Epithelial cell of proximal tubule (primary cell): ENCODE results near the gene KIF5A. TPM values are rescaled to one million over a fixed set of nuclear protein-coding genes. Genes with fewer than 3 reads are reported as not detected.
"Not testable (repeated sequence)": the region's sequence is repeated elsewhere in the genome, so short reads cannot be mapped to it uniquely, and the experiment has no call there.

Experiments used
- DNase-seq: peaks from one replicate; pipeline ENCODE4 v3.0.0-alpha.2; 2011; ENCODE audit warnings: low read depth
- H3K4me3 ChIP-seq: 2 replicates; pipeline ENCODE4 v1.5.1; 2011; ENCODE audit warnings: low read depth, mild to moderate bottlenecking, low read length
- CTCF ChIP-seq: conservative IDR thresholded peaks from 2 replicates; pipeline ENCODE4 v1.5.1; 2012; ENCODE audit warnings: low read depth, mild to moderate bottlenecking, low read length
- total RNA-seq: library from RNA; depleted of rRNA; stranded (reverse); fragments of >200 nt; gene quantifications from 2 replicates; pipeline ENCODE4 v1.2.3, GENCODE V29; 2015

Gene KIF5A
- total RNA-seq, 1 donor from 2014 or later: 0.46 TPM

- no peak overlapping the region for H3K4me3 ChIP-seq
- no peak for TF ChIP-seq CTCF
- DNase-seq: no peak
Observed at GRCh38 chr12:57552835-57553313, 3.0 kb downstream of the KIF5A start.

GRCh38 chr12:57553343-57554202 lies 3.7 kb downstream of the KIF5A start:
- no peak for TF ChIP-seq CTCF
- no peak for DNase-seq
- no peak overlapping the region for H3K4me3 ChIP-seq

GRCh38 chr12:57554453-57554852 lies 4.6 kb downstream of the KIF5A start:
- no peak for TF ChIP-seq CTCF
- no peak for DNase-seq
- H3K4me3 ChIP-seq: no peak overlapping the region

- TF ChIP-seq CTCF: no peak
- H3K4me3 ChIP-seq: no peak overlapping the region
- no peak for DNase-seq
Observed at GRCh38 chr12:57554897-57555296, 5.1 kb downstream of the KIF5A start.

- no peak for TF ChIP-seq CTCF
- no peak overlapping the region for H3K4me3 ChIP-seq
- no peak for DNase-seq
Observed at GRCh38 chr12:57558864-57559263, 9.0 kb downstream of the KIF5A start.

- TF ChIP-seq CTCF: no peak
- no peak for DNase-seq
- H3K4me3 ChIP-seq: no peak overlapping the region
Observed at GRCh38 chr12:57560516-57560915, 10.7 kb downstream of the KIF5A start.

- not testable (repeated sequence) for H3K4me3 ChIP-seq, DNase-seq
Observed at GRCh38 chr12:57561117-57561516, 11.3 kb downstream of the KIF5A start.
